Measurements from ENCODE around the gene MREG. TPM values are rescaled to one million over a fixed set of nuclear protein-coding genes. Genes with fewer than 3 reads are reported as not detected.
"Not testable (repeated sequence)": the region's sequence is repeated elsewhere in the genome, so short reads cannot be mapped to it uniquely, and the experiment has no call there.

The MREG gene
- total RNA-seq, 6 donors from 2014 or later: 15.4 to 22.6 (median 19.4) TPM

- 83 to 97% methylated on average over 2 of the region's 2 CpGs for WGBS, 2 donors
- ATAC-seq (ENCODE audit: low FRiP score in 2 of 2) (no peak), DNase-seq (no peak)
- no peaks in the 10 kb centered on the region for H3K27me3 ChIP-seq
- H3K36me3 ChIP-seq: no peaks in the 10 kb centered on the region
- H3K4me3 ChIP-seq: no peak overlapping the region
- no peak for TF ChIP-seq POLR2AphosphoS5 (IDR thresholded peaks at IDR 0.05)
- no peak for TF ChIP-seq CTCF (IDR thresholded peaks at IDR 0.05)
- no peak for TF ChIP-seq EP300 (IDR thresholded peaks at IDR 0.05)
- no peak for TF ChIP-seq POLR2A (IDR thresholded peaks at IDR 0.05)
- H3K4me1 ChIP-seq: peaks cover 9 to 18% (median 12%) of the 10 kb centered on the region in 4 donors
- H3K27ac ChIP-seq: no peak overlapping the region
- no peaks in the 10 kb centered on the region for H3K9me3 ChIP-seq
Measured at GRCh38 chr2:215974700-215975429, 38.5 kb downstream of the MREG start.

GRCh38 chr2:215973954-215974699 lies 39.2 kb downstream of the MREG start:
- 53 to 62% methylated on average over 5 to 6 of the region's 6 CpGs for WGBS, 2 donors
- peak overlapping the region in 2 of 4 donors; percentile 35 to 66 for H3K27ac ChIP-seq
- peak; percentile 75 to 88 for ATAC-seq (ENCODE audit: low FRiP score in 2 of 2)

GRCh38 chr2:215973145-215973792 lies 40.1 kb downstream of the MREG start:
- Histone ChIP-seq H3K27me3 (no peaks in the 10 kb centered on the region), H3K27ac (peak overlapping the region in 1 of 4 donors; percentile 30), H3K4me1 (peaks cover 9 to 15% (median 12%) of the 10 kb centered on the region in 4 donors), H3K4me3 (no peak overlapping the region), H3K36me3 (no peaks in the 10 kb centered on the region), H3K9me3 (no peaks in the 10 kb centered on the region)
- TF ChIP-seq CTCF (IDR thresholded peaks at IDR 0.05): no peak
- TF ChIP-seq POLR2A (IDR thresholded peaks at IDR 0.05): no peak
- TF ChIP-seq EP300 (IDR thresholded peaks at IDR 0.05): no peak
- TF ChIP-seq POLR2AphosphoS5 (IDR thresholded peaks at IDR 0.05): no peak
- WGBS, 2 donors: 62 to 72% methylated on average over 6 to 7 of the region's 7 CpGs
- ATAC-seq (ENCODE audit: low FRiP score in 2 of 2) (no peak), DNase-seq (no peak)

More at GRCh38 chr2:215973954-215974699, 39.2 kb downstream of the MREG start:
- peak in 1 of 2 donors; percentile 62 for DNase-seq
- TF ChIP-seq POLR2AphosphoS5 (IDR thresholded peaks at IDR 0.05): peak; percentile 26 to 37
- TF ChIP-seq CTCF (IDR thresholded peaks at IDR 0.05): no peak
- TF ChIP-seq EP300 (IDR thresholded peaks at IDR 0.05): peak in 1 of 4 donors; percentile 66
- TF ChIP-seq POLR2A (IDR thresholded peaks at IDR 0.05): no peak
- H3K27me3 ChIP-seq: no peaks in the 10 kb centered on the region
- H3K9me3 ChIP-seq: no peaks in the 10 kb centered on the region
- no peaks in the 10 kb centered on the region for H3K36me3 ChIP-seq
- no peak overlapping the region for H3K4me3 ChIP-seq
- H3K4me1 ChIP-seq: peaks cover 9 to 15% (median 12%) of the 10 kb centered on the region in 4 donors

- ATAC-seq (ENCODE audit: low FRiP score in 2 of 2): no peak
- no peak overlapping the region for H3K27ac ChIP-seq
- WGBS, 2 donors: 86 to 91% methylated on average over 5 of the region's 5 CpGs
- no peaks in the 10 kb centered on the region for H3K27me3 ChIP-seq
- TF ChIP-seq EP300 (IDR thresholded peaks at IDR 0.05) (no peak), CTCF (IDR thresholded peaks at IDR 0.05) (no peak), POLR2A (IDR thresholded peaks at IDR 0.05) (no peak)
- no peaks in the 10 kb centered on the region for H3K36me3 ChIP-seq
- H3K4me1 ChIP-seq: peaks cover 9 to 15% (median 12%) of the 10 kb centered on the region in 4 donors
- DNase-seq: no peak
- no peaks in the 10 kb centered on the region for H3K9me3 ChIP-seq
- H3K4me3 ChIP-seq: no peak overlapping the region
Measured at GRCh38 chr2:215971671-215972070, 41.7 kb downstream of the MREG start.

GRCh38 chr2:215970894-215971293 lies 42.5 kb downstream of the MREG start:
- H3K9me3 ChIP-seq; H3K27me3 ChIP-seq; ATAC-seq (ENCODE audit: low FRiP score in 2 of 2); H3K36me3 ChIP-seq; DNase-seq; H3K4me3 ChIP-seq; H3K27ac ChIP-seq: not testable (repeated sequence)
- H3K4me1 ChIP-seq: peaks cover 9 to 15% (median 12%) of the 10 kb centered on the region in 4 donors
- WGBS, 2 donors: 92 to 99% methylated on average over 4 of the region's 4 CpGs
